ENCODE measurements around the gene ENTPD3.

Gene ENTPD3, protein sequence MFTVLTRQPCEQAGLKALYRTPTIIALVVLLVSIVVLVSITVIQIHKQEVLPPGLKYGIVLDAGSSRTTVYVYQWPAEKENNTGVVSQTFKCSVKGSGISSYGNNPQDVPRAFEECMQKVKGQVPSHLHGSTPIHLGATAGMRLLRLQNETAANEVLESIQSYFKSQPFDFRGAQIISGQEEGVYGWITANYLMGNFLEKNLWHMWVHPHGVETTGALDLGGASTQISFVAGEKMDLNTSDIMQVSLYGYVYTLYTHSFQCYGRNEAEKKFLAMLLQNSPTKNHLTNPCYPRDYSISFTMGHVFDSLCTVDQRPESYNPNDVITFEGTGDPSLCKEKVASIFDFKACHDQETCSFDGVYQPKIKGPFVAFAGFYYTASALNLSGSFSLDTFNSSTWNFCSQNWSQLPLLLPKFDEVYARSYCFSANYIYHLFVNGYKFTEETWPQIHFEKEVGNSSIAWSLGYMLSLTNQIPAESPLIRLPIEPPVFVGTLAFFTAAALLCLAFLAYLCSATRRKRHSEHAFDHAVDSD

DNA sequence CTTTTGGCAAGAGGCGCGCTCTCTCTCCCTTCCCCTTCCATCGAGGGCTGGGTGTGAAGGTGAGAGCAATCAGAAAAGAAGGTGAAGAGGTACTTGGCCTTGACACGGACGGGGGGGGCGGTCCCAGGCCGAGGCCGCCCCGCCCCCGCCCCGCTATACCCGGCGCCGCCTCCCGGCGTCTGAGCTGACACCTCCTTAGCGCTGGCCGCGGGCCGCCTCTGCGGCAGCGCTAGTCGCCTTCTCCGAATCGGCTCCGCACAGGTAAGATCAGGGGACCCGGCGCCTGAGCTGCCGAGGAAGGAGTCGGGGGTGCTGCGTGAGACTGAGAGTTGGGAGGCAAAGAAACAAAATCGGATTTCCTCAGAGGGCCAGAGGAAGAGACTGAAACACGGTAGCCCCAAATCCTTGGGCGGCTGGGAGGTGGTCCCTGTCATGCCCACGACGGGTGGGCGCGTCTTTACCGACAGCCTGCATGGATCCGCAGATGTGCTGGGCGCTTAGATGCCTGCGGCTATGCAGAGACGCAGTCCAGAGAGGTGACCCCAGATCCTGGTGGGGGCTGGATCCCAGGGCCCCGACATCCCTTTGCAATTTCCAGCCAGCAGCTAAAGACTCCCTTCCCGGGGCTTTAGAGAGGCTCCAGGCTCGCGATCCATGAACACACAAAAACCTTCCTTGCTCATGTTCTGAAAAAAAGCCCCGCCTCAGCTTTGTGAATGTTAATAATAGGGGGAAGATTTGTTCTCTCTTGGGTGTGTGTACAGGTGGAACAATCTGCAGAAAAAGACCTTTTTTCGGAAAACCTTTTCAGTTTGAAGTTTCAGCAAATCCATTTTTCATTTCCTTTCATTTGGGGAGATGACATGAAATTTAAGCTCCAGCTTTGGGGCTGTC is at the start of gene ENTPD3:
Gene ENTPD3, plus strand, starts transcription at position 184 of the 894 bp plus-strand sequence. CDS start 874 bp downstream, outside the sequence.
- peaks cover 43% of the 10 kb centered on the region for H3K27me3 Mint-ChIP-seq
- peak; percentile 51 for DNase-seq
- peak within 1 kb of the TSS; percentile 53 for H3K4me3 Mint-ChIP-seq
- H3K36me3 Mint-ChIP-seq, result no peaks in the 10 kb centered on the region
- no peak within 1 kb of the TSS for H3K27ac Mint-ChIP-seq
- no peaks in the 10 kb centered on the region for H3K9me3 Mint-ChIP-seq
- CTCF ChIA-PET, result no interaction called here
- peaks cover 7% of the 10 kb centered on the region for H3K4me1 Mint-ChIP-seq

DNA sequence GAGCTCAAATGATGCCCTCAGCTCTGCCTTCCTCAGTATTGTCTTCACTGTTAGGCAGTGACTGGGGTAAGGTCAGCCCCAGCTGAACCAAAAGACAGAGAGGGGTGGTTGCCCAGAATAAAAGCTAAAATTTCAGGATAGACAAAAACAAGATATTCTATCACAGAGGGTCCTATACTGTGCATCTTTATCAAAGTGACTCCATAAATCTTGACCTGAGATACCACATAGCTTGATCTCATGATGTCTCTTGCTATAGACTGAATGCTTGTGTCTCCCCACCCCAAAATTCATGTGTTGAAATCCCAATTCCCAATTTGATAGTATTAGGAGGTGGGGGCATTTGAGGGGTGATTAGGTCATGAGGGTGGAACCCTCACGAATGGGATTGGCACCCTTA is 47.1 kb upstream of the ENTPD3 start:
- Mint-ChIP-seq H3K4me1 (no peaks in the 10 kb centered on the region), H3K27ac (no peak overlapping the region), H3K27me3 (no peaks in the 10 kb centered on the region), H3K4me3 (no peak overlapping the region), H3K36me3 (no peaks in the 10 kb centered on the region), H3K9me3 (no peaks in the 10 kb centered on the region)
- CTCF ChIA-PET, result interaction anchor here (0.5 to 1.4 kb wide), 2 partner anchors 148 to 1851 kb away, joined by 3 to 4 read pairs; no protein-coding TSS in a partner anchor
- no peak for DNase-seq

DNA sequence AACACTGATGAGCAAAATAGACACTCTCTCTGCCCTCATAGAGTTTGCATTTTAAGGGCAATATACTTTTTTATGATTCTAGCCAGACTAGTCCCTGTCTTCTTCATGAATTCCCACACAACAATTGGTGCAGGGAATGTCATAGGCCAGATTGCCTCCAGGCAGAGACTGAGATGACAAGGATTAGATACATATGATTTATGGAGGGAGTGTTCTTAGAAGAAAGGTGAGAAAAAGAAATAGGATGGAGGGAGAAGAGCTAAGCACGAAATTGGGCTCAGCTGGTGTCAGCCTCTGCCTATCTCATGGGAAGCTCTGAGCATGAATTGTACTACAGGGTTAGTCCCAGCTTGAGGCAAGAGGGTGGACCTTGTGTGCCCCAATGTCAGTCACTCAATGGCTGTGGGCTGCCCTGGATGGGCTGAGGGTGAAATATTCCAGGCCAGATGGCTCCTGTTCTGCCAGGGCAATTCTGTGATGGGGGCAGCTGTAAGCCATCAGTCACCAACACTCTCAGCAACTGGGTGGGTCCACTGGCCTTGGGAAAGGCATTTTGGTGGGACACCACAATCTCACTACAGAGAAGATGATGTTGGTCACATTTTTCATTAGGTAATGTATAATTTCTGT is 46.3 kb upstream of the ENTPD3 start:
- Mint-ChIP-seq H3K9me3 (no peaks in the 10 kb centered on the region), H3K27me3 (no peaks in the 10 kb centered on the region), H3K4me3 (no peak overlapping the region), H3K4me1 (no peaks in the 10 kb centered on the region), H3K27ac (no peak overlapping the region), H3K36me3 (no peaks in the 10 kb centered on the region)
- DNase-seq, result no peak
- CTCF ChIA-PET, result interaction anchor here (1.5 kb wide), 1 partner anchor 149 kb away, joined by 3 read pairs; no protein-coding TSS in a partner anchor

DNA sequence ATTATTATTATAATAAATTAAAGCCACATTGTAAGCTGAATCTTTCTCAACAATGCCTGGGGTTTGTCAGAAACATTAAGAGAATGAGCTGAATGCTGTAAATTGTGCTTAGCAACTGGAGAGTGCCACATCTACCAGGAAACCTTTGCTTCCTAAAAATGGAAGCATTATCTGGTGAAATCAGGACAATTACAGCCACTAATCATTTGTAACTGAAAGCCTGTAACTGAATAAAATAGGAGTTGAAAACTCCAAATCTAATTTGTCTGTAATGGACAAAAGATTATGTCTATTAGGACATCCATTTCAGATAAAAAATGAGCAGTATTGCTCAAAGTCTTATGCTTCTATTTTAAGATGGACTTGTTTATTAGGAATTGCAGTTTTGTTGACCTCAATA is 45.3 kb upstream of the ENTPD3 start:
- Mint-ChIP-seq H3K36me3 (no peaks in the 10 kb centered on the region), H3K4me1 (no peaks in the 10 kb centered on the region), H3K27me3 (no peaks in the 10 kb centered on the region), H3K4me3 (no peak overlapping the region), H3K9me3 (no peaks in the 10 kb centered on the region), H3K27ac (no peak overlapping the region)
- CTCF ChIA-PET, result interaction anchor here (1.5 kb wide), 1 partner anchor 150 kb away, joined by 3 read pairs; no protein-coding TSS in a partner anchor
- no peak for DNase-seq

DNA sequence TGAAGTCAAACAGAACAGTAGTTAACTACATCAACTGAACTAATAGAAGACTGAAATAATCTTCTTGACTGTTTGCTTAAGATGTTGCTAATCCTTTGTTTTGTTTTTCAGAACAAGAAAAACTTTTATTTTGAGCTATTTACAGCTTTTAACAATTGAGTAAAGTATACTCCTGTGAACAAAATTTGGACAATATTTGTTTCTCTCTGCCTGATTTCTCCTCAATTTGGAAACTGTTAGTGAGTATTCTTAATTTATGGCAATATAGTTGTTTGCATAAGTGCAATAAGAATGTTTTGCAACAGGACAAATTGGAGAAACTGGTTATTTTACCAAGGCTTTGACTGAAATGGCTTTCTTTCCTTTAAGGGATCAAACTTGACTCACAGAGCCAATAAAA is 36.5 kb upstream of the ENTPD3 start:
- H3K4me3 Mint-ChIP-seq, result no peak overlapping the region
- H3K36me3 Mint-ChIP-seq, result no peaks in the 10 kb centered on the region
- no peaks in the 10 kb centered on the region for H3K4me1 Mint-ChIP-seq
- no peak overlapping the region for H3K27ac Mint-ChIP-seq
- H3K27me3 Mint-ChIP-seq, result peaks cover 3% of the 10 kb centered on the region
- peaks cover 11% of the 10 kb centered on the region for H3K9me3 Mint-ChIP-seq
- CTCF ChIA-PET, result no interaction called here
- DNase-seq, result no peak

DNA sequence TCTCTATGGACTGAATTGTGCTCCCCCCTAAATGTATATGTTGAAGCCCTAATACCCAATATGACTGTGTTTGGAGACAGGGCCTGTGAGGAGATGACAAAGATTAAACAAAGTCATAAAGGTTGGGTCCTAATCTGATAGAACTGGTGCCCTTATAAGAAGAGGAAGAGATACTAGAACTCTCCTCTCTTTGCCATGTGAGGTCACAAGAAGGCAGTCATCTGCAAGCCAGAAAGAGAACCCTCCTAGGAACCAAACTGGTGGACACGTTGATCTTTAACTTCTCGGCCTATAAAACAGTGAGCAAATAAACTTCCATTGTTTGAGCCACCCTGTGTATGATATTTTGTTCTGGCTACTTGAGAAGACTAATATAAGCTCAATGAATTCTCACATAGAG is 31.6 kb upstream of the ENTPD3 start:
- H3K36me3 Mint-ChIP-seq, result no peaks in the 10 kb centered on the region
- H3K4me1 Mint-ChIP-seq, result no peaks in the 10 kb centered on the region
- H3K9me3 Mint-ChIP-seq, result peaks cover 7% of the 10 kb centered on the region
- no peak overlapping the region for H3K4me3 Mint-ChIP-seq
- no peak for DNase-seq
- CTCF ChIA-PET, result no interaction called here
- H3K27ac Mint-ChIP-seq, result no peak overlapping the region
- peaks cover 3% of the 10 kb centered on the region for H3K27me3 Mint-ChIP-seq

DNA sequence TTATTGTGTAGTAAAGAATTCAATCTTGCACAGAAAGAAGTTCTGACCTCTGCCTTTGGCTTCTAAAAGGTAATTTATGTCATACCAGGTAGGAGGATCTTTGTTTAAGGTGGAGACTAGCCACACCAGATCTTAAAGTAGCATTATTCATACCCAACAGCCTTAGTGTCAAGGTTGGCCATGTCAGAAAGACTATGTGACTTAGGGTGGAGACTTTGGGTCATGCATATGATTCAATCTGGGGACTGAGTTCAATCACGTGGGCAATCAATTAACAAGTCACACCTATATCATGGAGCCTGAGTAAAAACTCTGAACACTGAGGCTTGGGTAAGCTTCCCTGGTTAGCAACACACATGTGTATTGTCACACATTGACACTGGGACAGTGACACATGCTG is 28.5 kb upstream of the ENTPD3 start:
- no peak overlapping the region for H3K27ac Mint-ChIP-seq
- no peak for DNase-seq
- no peaks in the 10 kb centered on the region for H3K36me3 Mint-ChIP-seq
- CTCF ChIA-PET, result no interaction called here
- no peak overlapping the region for H3K4me3 Mint-ChIP-seq
- H3K4me1 Mint-ChIP-seq, result no peaks in the 10 kb centered on the region
- H3K9me3 Mint-ChIP-seq, result no peaks in the 10 kb centered on the region
- peaks cover 3% of the 10 kb centered on the region for H3K27me3 Mint-ChIP-seq

DNA sequence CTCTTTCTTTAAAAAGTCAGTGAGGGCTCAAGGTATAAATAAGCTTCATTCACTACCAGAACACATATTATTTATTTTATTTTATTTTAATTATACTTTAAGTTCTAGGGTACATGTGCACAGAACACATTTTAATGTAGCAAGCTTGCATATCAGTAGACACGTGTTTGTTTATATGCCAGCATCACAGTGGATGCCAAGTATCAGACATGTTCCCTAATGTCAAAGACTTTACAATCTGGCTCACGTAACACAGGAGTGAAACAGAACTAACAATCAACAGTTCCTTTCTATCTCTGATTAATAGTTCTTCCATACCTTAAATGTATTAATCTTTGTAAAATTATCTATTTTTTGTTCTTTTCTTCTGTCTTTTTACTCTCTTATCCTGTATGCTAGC is 23.3 kb upstream of the ENTPD3 start:
- Mint-ChIP-seq H3K4me3 (no peak overlapping the region), H3K27me3 (peaks cover 5% of the 10 kb centered on the region), H3K27ac (no peak overlapping the region), H3K36me3 (no peaks in the 10 kb centered on the region), H3K9me3 (no peaks in the 10 kb centered on the region), H3K4me1 (no peaks in the 10 kb centered on the region)
- no peak for DNase-seq
- CTCF ChIA-PET, result no interaction called here

DNA sequence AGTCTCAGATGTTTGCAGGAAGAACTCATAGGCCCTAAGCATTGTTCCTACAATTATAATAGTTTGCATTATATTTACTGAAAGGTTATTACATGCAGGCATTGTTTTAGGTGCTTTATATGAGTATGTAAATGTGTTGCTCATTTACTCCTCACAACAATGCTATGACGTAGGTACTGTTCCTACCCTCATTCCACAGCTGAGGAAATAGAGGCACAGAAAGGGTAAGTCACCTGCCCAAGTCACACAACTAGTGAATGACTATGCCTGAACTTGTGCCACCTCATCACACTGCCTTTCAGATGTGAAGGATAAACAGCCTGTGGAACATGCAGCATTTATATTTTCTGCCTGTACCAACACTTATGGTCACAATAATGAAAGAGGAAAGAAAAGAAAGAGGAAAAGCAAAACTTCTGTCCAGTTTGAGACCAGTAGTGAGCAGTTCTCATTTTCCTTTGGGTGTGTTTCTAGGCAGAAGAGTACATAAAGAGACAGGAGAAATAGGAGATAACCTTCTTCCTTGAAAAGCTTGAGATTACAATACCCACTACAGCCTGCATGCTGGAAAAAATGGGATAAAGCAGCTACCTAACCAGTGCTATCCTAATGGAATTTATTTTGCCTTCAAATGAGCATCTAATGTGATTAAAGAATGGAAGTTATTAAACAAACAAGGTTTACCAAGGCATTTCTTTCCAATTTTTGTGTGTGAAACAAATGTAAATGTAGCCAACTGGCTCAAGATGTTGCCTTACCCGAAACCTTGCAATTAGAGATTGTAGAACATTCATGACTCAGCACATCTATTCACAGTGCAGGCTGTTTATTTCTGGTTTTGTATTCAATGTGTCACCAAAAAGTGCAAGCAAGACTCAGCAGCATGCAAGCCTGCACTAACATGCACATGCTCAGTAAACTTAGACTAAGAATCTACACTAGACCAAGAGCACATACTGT is 20.5 kb upstream of the ENTPD3 start:
- no peak for DNase-seq
- H3K36me3 Mint-ChIP-seq, result no peaks in the 10 kb centered on the region
- H3K4me3 Mint-ChIP-seq, result no peak overlapping the region
- CTCF ChIA-PET, result no interaction called here
- H3K27ac Mint-ChIP-seq, result no peak overlapping the region
- H3K27me3 Mint-ChIP-seq, result peaks cover 11% of the 10 kb centered on the region
- no peaks in the 10 kb centered on the region for H3K9me3 Mint-ChIP-seq
- H3K4me1 Mint-ChIP-seq, result no peaks in the 10 kb centered on the region

DNA sequence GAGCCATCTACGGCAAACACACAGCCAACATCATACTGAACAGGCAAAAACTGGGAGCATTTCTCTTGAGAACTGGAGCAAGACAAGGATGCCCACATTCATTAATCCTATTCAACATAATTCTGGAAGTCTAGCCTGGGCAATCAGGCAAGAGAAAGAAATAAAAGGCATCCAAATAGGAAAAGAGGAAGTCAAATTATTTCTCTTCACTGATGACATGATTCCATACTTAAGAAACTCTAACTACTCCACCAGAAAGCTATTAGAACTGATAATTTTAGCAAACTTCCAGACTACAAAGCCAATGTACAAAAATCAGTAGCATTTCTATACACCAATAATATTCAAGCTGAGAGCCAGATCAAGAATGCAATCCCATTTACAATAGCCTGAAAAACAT is 17.3 kb upstream of the ENTPD3 start:
- no peaks in the 10 kb centered on the region for H3K4me1 Mint-ChIP-seq
- no peak overlapping the region for H3K4me3 Mint-ChIP-seq
- no peaks in the 10 kb centered on the region for H3K36me3 Mint-ChIP-seq
- H3K27ac Mint-ChIP-seq, result no peak overlapping the region
- peaks cover 20% of the 10 kb centered on the region for H3K27me3 Mint-ChIP-seq
- no peaks in the 10 kb centered on the region for H3K9me3 Mint-ChIP-seq
- no peak for DNase-seq
- CTCF ChIA-PET, result no interaction called here

DNA sequence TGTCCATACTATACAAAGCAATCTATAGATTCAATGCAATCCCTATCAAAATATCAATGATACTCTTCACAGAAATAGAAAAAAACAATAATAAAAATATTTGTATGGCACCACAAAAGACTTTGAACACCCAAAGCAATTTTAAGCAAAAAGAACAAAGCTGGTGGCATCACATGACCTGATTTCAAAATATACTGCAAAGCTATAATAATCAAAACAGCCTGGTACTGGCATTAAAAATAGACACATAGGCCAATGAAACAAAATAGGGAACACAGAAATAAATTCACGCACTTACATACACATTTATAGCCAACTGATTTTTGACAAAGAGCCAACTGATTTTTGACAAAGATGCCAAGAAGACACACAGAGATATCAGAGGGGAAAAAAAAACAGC is 9.2 kb upstream of the ENTPD3 start:
- peaks cover 2% of the 10 kb centered on the region for H3K9me3 Mint-ChIP-seq
- CTCF ChIA-PET, result no interaction called here
- peaks cover 12% of the 10 kb centered on the region for H3K27me3 Mint-ChIP-seq
- H3K36me3 Mint-ChIP-seq, result no peaks in the 10 kb centered on the region
- peaks cover 9% of the 10 kb centered on the region for H3K4me1 Mint-ChIP-seq
- no peak overlapping the region for H3K4me3 Mint-ChIP-seq
- H3K27ac Mint-ChIP-seq, result no peak overlapping the region
- no peak for DNase-seq

DNA sequence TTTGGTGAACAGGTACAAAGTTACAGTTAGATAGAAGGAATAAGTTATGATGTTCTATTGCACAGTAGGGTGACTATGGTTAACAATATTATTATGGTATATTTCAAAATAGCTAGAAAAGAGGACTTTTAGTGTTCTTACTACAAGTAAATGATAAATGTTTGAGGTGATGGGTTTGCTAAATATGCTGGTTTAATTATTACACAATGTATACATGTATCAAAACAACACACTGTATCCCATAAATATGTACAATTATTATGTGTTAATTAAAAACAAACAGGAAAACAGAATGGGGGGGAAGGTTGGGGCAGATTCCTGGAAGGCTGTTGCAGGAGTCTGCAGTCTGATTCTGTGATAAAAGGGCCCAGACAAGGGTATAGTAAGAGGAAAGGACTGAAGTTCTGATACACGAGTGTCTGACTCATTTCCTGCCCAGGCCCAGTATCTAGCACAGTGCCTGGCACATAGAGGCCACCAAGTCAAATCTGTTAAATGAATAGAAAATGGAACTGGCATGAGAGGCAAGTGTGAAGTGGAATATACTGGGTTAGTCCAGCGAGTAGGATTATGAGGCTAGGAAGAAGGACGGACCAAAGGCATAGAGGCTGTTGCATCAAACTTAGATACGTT is 7.2 kb upstream of the ENTPD3 start:
- peaks cover 2% of the 10 kb centered on the region for H3K9me3 Mint-ChIP-seq
- DNase-seq, result no peak
- no peak overlapping the region for H3K4me3 Mint-ChIP-seq
- peaks cover 9% of the 10 kb centered on the region for H3K4me1 Mint-ChIP-seq
- H3K27ac Mint-ChIP-seq, result no peak overlapping the region
- CTCF ChIA-PET, result no interaction called here
- peaks cover 17% of the 10 kb centered on the region for H3K27me3 Mint-ChIP-seq
- H3K36me3 Mint-ChIP-seq, result no peaks in the 10 kb centered on the region

All from activated naive CD4-positive, alpha-beta T cell treated with anti-CD3 and anti-CD28 coated beads, Interleukin-2, amount 10 ng/mL, durations not matched to agents 7 days and 5 days (primary cell).